Hematopoietic multipotent progenitor cell treated with erythropoietin and hydrocortisone succinate and interleukin-3 and kit ligand, for 4 days (in vitro differentiated cells): ENCODE measurements around the gene PFDN6.
A peak's percentile ranks its signal among the peaks of the same experiment; 100 is the strongest.

Source experiments
- DNase-seq: peaks from one replicate; pipeline ENCODE4 v3.0.0-alpha.2; 2015

Gene PFDN6

GRCh38 chr6:33295621-33296369 is 6.4 kb downstream of the PFDN6 start:
- DNase-seq = no peak

GRCh38 chr6:33296797-33297405 is 7.5 kb downstream of the PFDN6 start:
- no peak for DNase-seq

GRCh38 chr6:33297406-33297955 is 8.1 kb downstream of the PFDN6 start:
- DNase-seq = peak; percentile 56

GRCh38 chr6:33297956-33298772 is 8.8 kb downstream of the PFDN6 start:
- DNase-seq = peak; percentile 90

- peak; percentile 93 for DNase-seq
Observed at GRCh38 chr6:33298773-33299236, 9.4 kb downstream of the PFDN6 start, which contains the start of gene RGL2. TSS of gene RGL2 (minus strand) at chr6:33298942. CDS start at chr6:33298610, 332 bp downstream.

GRCh38 chr6:33299237-33299944 is 10.0 kb downstream of the PFDN6 start:
- peak; percentile 98 for DNase-seq

- no peak for DNase-seq
Observed at GRCh38 chr6:33301877-33302276, 12.5 kb downstream of the PFDN6 start.

- no peak for DNase-seq
Observed at GRCh38 chr6:33304216-33304615, 14.8 kb downstream of the PFDN6 start.

- no peak for DNase-seq
Observed at GRCh38 chr6:33305052-33305451, 15.7 kb downstream of the PFDN6 start.

GRCh38 chr6:33306356-33306755 is 17.0 kb downstream of the PFDN6 start:
- DNase-seq = no peak

GRCh38 chr6:33312361-33313104 is 23.1 kb downstream of the PFDN6 start:
- DNase-seq = peak; percentile 89

GRCh38 chr6:33313105-33313708 is 23.8 kb downstream of the PFDN6 start:
- DNase-seq = peak; percentile 77

- peak; percentile 79 for DNase-seq
Observed at GRCh38 chr6:33313709-33314514, 24.5 kb downstream of the PFDN6 start, which contains the start of gene TAPBP. TSS of gene TAPBP (minus strand) at chr6:33314078. CDS start at chr6:33314041, 37 bp downstream.

- peak; percentile 83 for DNase-seq
Observed at GRCh38 chr6:33314515-33314942, 25.1 kb downstream of the PFDN6 start.

GRCh38 chr6:33314943-33315792 is 25.8 kb downstream of the PFDN6 start:
- no peak for DNase-seq

- DNase-seq = no peak
Observed at GRCh38 chr6:33315793-33316602, 26.6 kb downstream of the PFDN6 start.

- peak; percentile 41 for DNase-seq
Observed at GRCh38 chr6:33316603-33317418, 27.4 kb downstream of the PFDN6 start.

GRCh38 chr6:33317419-33317668 is 27.9 kb downstream of the PFDN6 start:
- no peak for DNase-seq
